HG02870 (cell line): ENCODE data around the gene CDK8.

Source experiments
- ATAC-seq: cut with Tn5 transposase; IDR thresholded peaks from one replicate; pipeline ENCODE4 v1.9.1; 2021; ENCODE audit warnings: mild to moderate bottlenecking, moderate library complexity; ENCODE audit not compliant: unreplicated experiment

Gene CDK8

DNA sequence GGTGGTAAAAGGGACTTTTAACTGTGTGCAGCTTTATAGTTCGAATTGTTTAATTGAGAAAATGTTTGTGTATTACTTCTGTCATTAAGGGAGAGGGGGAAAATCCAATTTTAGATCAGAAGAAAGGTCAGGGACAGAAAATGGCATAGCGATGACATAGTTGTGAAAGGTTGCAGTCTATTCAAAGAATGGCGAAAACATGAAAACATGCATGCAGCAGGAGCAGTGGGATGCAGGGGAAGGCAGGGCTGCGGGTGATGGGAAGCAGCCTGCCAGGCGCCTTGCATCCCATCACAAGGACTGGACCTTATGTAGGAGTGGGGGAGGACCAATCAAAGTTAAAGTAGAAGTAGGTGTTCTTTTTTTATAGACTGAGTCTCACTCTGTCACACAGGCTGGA, 125.9 kb downstream of the CDK8 start:
- ATAC-seq: no peak

DNA sequence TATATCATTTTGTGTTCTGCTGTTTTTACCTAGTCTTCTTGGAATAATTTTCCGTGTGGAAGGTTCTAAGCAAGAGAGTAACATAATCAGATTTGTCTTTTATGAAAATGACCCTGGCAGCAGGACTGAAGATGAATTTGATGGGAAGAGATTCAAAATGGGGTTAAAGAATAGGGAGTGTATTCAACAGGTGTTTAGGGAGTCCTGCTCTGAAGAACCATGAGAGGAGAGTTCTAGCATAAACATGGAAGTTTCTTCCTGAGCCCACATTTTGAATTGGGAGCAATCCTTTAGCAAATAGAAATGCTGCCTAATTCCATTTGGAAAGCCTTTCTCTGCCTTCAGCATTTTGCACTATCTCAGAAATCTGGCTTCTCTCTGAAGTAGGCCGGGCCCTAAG, 127.0 kb downstream of the CDK8 start:
- ATAC-seq: no peak

DNA sequence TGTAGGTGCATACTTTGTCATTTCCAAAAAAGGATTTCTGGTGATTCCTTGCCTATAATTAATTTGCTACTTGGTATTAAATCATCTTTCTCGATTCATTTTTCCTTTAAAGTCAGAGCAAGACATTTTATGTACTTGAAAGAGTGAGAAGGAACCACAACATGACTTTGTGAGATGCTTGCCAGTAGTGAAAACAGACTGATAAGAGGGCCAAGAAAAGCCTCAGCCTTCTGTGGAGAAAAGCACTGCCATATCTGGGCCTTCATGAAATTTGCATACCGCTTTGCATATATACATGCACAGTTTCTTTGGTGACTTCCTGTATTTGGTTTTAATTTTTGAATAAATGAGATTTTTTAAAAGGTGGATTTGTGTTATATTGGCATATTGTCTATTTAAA, 128.4 kb downstream of the CDK8 start:
- no peak for ATAC-seq

DNA sequence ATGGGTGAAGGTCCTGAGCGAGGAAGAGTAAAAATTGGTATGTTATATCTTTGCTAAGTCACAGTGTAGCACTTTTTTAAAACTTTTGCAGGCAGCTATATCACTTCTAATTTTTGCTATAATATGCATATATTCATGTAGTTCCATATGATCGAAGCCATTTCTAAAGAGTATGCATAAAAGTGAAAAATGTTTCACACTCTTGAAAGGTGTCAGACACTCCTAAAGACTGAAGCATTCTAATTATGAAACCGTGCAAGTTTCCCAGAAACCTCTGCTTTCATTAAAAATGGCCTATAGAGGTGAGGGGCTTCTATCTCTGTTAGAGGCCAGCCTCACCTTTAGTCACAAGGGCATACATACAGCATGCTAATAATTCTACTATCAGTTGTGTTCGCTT, 128.9 kb downstream of the CDK8 start:
- ATAC-seq: no peak

DNA sequence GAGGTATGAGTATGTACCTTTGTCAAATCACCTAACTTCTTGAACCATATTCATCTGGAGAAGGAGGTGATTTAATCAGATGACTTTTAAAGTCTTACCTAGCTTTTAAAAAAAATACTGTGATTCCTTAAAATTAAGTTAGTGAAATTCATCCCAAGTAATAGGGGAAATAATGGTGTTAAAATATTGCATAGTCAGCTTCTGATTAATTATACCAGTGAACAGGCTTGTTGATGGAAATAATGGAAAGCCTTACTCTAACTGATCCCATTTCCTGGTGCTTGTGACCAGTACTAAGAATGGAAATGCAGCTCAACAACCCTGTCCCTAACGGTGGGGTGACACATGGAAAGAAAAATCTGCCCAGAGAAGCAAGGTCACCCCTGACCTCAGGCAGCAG, 130.7 kb downstream of the CDK8 start:
- ATAC-seq: no peak

DNA sequence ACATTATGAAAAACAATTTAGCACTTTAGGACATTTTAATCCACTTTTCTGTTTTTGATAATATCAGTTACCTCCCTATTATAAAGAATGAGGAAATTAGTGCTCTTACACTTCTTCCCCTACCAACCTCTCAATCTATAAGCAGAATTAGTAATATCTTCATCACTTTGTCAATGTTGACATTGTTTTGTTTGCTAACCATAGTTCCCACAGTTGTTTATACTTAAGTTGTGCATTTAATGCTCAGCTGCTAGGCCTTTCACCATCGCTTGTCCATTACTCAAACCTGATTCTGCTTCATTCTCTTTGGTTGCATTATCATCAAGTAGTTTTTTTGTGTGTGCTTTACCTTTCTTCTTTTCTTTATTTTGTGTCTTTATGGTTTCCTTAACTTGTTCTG, 132.1 kb downstream of the CDK8 start:
- no peak for ATAC-seq

DNA sequence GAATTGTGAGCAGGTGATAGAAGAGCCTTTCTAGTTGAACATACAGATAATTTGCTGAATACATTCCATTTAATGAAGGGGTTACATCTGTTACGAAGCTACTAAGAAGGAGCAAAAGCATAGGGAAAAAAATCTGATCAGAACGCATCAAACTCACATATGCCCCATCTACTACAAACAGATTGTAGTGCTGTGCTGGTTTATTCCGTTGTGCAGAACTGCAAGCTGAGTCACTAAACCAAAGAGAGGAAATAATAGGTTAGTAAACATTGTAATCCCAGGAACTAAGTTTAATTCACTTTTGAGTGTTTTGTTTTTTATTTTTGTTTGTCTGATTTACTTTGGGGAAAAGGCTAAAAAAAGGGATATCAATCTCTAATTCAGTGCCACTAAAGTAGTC, 136.3 kb downstream of the CDK8 start:
- ATAC-seq: no peak

DNA sequence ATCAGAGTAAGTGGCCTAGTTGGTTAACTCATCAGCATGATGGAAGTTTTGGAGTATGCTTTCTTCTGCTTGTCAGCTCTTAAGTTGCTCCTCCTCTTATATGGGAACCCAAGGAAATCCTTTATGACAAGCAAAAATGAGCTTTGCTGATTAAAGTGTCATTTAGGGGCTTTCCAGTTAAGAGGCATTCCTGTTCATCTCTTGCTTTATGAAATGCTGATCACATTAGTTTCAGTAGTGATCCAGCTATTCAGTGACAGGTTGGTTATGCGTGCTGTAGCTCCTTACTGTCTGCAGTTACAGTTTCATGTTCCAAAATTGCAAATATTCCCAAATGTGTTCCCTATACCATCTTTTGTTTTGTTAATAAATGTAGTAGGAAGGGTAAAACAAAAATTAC, 146.6 kb downstream of the CDK8 start:
- ATAC-seq: no peak

DNA sequence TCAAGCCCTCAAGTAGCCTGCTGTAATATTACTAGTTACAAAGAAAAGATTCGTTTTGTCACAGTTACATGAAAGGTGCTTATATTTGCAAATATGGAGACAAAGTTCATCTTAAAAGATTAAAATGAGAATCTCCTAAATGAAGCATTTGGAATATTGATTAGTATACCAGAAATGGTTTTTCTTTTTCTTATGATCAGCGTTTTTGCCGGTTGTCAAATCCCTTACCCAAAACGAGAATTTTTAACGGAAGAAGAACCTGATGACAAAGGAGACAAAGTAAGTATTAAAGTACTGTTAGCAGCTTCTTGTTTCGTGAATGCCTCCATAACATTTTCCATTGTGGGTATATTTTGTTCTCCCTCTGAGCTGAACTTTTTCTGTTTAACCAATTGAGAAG, 147.1 kb downstream of the CDK8 start:
- no peak for ATAC-seq

DNA sequence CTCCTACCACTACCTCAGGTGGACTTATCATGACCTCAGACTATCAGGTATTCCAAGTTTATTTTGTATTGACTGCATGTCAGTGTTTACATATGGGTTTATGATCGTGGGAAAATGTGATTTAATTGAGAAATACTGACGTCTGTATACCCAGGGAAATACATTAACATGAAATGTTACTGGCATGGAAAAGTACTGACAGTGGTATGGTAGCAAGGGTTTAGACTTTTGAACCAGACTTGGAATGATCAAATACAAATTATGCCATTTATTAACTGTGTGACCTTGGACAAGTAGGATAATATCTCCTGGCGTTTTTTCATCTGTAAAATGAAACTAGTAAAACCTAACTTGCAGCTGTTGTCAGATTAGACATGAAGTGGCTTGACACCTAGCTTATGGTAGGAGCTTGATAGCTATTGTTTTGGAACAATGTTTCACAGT, 147.7 kb downstream of the CDK8 start:
- ATAC-seq: no peak

DNA sequence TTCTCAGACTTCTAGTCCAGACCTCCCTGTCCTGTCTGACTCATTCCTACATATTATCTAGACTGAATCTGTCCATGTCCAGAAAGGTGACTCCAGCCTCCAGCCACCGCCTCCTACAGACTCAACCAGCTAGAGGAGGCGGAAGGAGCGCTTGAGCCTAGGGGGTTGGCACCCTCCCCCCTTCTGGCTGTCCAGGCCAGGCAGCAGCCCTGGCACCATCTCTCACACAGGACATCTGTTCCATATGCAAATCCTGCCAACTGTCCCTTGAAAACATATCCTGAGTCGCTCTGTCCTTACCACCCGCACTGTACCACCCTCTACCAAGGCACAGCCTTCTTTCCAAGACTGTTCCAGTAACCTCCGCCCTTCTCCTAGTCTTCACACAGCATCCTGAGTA, 152.9 kb downstream of the CDK8 start:
- ATAC-seq: no peak

DNA sequence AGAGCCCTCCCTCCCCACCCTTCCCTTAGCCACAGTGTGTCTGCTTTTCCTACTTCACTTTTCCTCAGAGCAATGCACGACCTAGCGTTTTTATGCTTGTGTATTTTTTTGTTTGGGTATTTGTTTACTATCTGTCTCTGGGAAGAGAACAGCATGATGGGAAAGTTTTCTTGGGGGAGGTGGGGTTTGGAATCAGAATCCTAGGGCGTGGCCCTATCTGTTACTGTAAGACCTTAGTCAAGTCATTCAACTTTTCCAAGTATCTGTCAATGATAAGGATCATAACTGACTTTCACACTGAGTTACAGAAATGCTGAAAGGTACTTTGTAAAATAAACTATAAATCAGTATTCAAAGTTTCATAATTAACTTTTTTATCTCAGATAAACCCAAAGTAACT, 157.3 kb downstream of the CDK8 start:
- no peak for ATAC-seq

DNA sequence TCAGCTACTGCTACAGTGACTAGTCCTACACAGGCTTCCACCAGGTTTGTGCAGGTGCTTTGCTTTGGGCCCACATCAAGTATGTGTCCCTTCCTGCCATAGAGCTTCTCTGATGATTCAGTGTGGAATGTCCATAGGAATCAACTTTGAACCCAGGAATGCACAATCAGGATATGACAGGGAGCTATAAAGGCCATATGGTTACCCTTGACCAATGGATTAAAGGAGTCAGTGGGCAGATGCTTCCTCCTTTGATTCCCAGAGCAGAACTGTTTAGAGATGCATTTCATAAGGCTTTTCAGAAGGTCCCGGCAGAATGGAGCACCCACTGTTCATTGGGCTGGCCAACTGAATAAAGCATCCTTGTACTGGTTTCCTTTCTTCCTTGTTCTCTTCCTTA, 158.3 kb downstream of the CDK8 start:
- no peak for ATAC-seq

DNA sequence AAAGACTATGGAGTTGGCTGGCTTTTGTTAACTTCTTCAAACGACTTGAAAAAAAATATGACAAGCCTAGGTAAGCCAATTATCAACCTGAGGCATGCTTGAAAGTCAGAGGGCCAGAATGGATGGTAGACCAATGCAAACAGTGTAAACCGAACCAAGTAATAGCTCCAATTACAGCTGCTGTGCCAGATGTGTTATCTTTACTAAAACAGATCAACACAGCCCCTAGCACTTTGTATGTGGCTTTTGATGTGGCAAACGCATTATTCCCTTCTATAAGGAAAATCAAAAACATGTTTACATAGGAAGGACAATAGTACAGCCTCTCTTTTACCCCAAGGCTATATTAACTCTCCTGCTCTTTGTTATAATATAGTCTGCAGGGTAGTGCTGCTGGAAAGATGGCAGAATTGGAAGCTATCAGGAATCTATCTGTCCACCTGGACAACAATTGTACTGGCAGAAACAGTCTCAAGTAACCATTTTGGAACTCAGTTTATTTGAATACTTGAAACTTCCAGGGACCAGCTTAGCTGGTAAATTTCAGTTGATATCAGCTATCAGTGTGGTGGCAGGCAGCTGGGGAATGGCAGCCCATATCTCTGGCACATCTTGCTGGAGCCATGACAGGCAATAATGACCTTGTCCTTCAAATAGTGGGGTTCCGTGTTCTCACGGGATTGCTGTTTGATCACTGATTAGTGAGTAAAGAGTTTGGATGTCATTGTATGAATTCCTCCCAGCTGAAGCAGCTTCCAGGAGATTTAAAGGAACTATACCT, 159.2 kb downstream of the CDK8 start:
- no peak for ATAC-seq

DNA sequence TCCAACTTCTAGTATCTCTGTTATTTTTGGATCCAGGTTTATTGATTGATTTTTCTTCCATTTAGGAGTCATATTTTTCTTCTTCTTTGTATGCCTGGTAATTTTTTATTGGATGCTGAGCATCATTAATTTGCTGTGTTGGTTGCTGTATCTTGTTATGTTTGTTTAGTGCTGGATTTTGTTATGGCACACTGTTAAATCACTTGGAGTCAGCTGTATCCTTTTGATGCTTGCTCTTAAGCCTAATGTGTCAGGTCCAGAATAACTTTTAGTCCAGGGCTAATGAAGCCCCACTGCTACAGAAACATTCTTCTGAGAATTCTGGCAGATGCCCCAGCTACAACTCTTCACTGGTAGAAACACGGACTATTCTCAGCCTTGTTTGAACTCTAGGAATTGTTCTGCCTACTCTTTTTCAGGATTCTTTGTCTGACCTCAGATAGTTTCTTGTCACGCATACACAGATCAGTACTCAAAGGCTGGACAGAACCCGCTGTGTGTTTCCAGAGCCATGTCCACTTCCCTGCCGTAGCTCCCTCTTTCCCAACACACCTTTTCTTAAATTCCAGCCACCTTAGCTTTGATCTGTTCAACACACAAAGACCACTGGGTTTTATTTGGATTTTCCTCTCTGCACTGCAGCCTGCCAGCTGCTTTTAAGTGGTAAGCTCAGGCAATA, 166.5 kb downstream of the CDK8 start:
- ATAC-seq: no peak

DNA sequence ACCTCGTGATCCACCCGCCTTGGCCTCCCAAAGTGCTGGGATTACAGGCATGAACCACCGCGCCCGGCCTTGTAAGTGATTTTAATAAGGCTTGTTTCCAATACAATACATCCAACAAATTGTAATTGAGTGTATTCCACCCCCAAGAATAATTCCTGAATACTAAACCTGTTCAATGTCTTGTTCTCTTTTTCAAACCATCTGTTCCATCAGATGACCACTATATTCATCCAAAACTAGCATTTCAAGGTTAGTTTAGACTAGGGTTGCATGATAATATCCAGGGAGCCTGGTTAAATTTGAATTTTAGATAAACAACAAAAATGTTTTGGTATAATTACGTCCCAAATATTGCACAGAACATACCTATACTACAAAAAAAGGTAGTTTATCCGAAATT, 168.1 kb downstream of the CDK8 start:
- ATAC-seq: no peak

DNA sequence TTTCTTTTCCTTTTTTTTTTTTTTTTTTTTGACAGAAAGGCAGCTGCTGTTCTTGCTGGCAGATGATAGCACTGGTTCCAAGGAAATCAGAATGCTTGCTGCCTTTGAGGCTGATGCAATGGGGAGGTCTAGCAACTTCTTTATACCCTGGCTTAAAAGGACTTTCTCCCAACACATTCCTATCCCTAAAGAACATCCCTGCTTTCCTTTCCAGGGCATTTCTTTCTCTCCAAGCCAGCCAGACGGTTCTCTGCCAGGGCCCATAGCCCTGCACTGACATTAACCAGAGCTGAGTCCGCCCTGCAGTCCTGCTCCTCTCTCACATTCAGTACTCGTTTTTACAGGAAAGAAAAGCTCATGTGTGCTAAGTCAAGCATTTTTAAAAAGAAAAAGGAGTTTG, 169.7 kb downstream of the CDK8 start:
- ATAC-seq: no peak

DNA sequence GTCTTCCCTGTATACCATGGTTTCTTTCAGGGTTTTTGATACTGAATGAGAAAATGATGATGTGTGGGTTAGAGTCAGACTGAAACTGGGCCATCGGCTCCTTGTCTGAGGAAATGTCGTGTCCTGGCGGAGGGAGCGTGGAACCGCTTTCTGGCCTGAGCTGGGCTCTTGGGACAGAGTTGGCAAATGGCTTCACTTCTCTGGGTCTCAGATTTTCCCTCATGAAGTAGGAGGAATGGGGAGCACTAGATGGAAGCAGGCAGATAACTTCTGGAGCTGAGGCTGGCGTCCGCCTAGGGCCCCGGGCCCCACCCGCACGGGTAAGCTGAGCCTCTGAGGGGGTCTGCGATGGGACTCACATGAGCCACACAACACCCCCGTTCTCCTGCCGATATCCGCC, 170.3 kb downstream of the CDK8 start:
- ATAC-seq: no peak

DNA sequence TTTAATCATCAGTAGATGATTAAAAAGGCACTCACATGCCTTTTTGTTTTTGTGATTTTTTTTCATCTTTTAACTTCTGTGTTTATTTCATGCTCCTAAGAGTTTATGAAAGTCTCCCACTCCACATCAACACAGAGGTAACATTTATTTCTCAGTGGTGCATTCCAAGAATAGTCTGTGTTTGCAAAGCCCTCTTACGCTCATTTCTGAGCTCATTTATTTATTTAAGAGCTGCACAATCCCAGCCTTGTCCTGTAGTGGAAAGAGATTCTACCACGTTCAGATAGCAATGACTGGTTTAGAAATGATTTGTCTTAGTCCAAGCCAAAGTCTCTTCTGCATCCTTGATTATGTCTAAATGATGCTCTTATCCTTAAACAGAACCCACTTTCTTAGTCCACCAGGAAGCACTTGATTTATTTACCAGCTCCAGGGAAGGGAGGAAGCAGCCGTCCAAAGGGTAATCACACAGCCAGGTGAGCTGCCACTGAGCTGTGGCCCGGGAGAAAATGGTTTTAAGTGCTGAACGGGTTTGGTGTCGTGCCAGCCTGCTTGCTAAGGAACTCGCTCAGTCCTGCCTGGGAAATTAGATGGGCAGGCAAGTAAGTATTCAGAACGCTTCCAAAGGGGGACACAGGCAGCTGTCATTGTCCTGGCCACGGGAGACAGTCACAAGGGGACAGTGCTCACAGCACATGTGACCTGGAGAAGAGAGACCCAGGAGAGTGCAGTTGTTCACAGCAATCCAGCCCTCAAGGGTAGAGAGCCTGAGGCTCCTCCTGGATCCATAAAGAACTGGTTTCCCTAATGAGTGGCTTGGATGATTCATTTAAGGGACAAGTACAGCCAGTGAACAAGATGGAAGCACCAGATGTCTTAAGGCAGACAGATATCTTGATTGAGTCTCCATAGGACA, 171.8 kb downstream of the CDK8 start:
- ATAC-seq: no peak

DNA sequence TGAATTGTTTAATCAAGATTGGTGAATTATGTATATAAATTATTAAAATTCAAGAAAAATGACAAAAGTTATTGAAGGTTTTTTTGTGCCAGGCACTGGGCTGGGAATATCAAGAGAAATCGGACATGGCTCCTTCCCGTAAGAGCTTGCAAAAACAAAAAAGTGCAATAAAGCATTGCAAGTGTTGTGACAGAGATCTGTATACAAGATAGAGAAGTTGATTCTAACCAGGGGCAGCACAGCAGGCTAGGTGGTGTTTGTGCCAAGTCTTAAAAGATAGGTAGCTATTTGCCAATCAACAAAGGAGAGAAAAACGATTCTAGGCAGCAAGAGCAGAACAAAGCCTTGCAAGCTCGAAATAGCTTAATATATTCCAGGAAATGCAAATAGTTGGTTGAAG, 179.8 kb downstream of the CDK8 start:
- ATAC-seq: no peak

DNA sequence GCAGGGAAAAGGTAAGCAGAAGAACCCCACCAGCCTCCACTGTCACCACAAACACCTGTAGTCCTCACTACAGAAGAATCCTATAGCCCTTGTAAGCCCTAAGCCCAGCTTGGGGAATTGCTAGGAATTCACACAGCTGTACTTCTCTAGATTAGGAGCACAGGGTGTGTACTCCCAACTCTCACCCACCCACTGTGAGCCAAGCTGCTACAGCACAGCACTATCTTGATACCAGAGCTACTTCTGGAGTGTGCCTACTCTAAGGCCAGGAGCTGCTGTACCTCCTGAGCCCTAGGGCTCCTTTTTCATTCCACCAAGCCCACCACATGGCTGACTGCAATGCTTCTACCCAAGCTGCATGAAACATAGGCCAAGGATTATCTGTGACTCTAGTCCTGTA, 181.2 kb downstream of the CDK8 start:
- ATAC-seq: no peak

DNA sequence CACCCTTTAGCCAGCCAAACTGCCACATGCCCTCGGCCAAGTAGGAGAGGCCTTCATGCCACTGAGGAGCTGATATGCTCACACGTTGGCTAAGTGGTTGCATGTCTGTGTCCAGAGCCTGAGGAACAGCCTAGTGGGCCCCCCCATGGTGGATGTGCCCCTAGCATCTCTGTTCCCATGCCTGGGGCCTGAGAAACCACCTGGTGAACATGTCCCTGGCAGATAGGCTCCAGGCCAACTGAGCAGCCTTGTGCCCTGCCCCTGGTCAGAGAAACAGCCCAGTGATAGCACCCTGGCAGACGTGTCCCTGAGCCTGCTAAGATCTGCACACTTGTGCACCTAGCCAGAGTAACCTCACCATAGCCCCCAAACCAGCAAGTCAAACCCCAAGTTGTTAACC, 181.7 kb downstream of the CDK8 start:
- ATAC-seq: no peak
